ENCODE results near the gene MAGOH.

GRCh38 chr1:53254011-53254640 is 15.8 kb upstream of the MAGOH start:
- no peak for TF ChIP-seq GATA2 (IDR thresholded peaks at IDR 0.05; ENCODE audit: low read depth, low read length)
- no peak for TF ChIP-seq GATA3 (IDR thresholded peaks at IDR 0.05; ENCODE audit: low read depth, low read length)
